ENCODE data around the gene ATF7.
"Not testable (repeated sequence)": the region's sequence is repeated elsewhere in the genome, so short reads cannot be mapped to it uniquely, and the experiment has no call there.

ATF7 gene

GRCh38 chr12:53625946-53626701 is at the start of gene ATF7:
TSS of gene ATF7 (minus strand) at chr12:53626382. CDS start at chr12:53601000, 25,382 bp downstream.
- in situ Hi-C loops (cut with MboI; ENCODE audit: low sequenced_read_pairs), result no loop called here

DNA sequence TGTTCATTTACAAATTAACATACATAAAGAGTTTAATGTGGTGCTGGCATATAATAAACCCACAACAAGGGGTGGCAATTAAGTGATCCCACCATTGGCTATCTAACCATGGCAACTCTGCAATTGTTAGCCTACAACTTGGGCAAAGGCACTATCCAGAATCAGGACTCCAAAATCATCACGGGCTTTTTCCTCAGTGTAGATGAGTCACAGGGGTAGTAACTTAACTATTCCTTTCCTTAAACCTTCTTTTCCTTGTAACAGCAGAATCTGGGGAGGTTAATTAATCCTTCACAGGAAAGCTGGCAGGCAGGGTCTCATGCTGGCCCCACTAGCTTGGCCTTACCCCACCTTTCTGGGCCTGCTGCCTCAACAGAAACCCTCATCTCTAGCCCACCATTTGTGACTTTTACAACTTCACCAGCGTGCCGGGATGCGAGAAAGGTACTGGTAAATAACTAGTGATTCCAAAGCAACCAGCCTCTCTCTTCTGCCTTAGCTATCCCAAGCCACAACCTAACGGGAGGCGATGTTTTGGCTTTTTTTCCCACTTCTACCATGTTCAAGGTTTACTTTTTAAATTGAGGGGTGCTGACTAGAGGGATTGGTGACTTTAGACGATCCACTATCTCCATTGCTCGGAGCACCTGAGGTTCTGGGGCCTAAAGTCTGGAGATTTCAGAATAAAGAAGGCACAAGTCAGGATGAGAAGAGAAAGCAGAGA is 49.0 kb upstream of the ATF7 start:
- in situ Hi-C loops (cut with MboI; ENCODE audit: low sequenced_read_pairs), result loop anchor here (25.0 kb wide), 1 partner anchor 138 kb away; no protein-coding TSS in a partner anchor

GRCh38 chr12:53670971-53671370 is 44.8 kb upstream of the ATF7 start:
- in situ Hi-C loops (cut with MboI; ENCODE audit: low sequenced_read_pairs), result loop anchor here (25.0 kb wide), 1 partner anchor 134 kb away; no protein-coding TSS in a partner anchor

- in situ Hi-C loops (cut with MboI; ENCODE audit: low sequenced_read_pairs), result loop anchor here (25.0 kb wide), 1 partner anchor 133 kb away; no protein-coding TSS in a partner anchor
These were observed 44.1 kb upstream of the ATF7 start for GRCh38 chr12:53670308-53670707.

- in situ Hi-C loops (cut with MboI; ENCODE audit: low sequenced_read_pairs), result loop anchor here (25.0 kb wide), 1 partner anchor 130 kb away; no protein-coding TSS in a partner anchor
These were observed 40.9 kb upstream of the ATF7 start for GRCh38 chr12:53667080-53667479.

- in situ Hi-C loops (cut with MboI; ENCODE audit: low sequenced_read_pairs), result loop anchor here (25.0 kb wide), 1 partner anchor 128 kb away; no protein-coding TSS in a partner anchor
These were observed 38.8 kb upstream of the ATF7 start for GRCh38 chr12:53664936-53665335.

GRCh38 chr12:53664191-53664590 is 38.0 kb upstream of the ATF7 start:
- in situ Hi-C loops (cut with MboI; ENCODE audit: low sequenced_read_pairs), result loop anchor here (25.0 kb wide), 1 partner anchor 127 kb away; no protein-coding TSS in a partner anchor

- in situ Hi-C loops (cut with MboI; ENCODE audit: low sequenced_read_pairs), result loop anchor here (25.0 kb wide), 1 partner anchor 123 kb away; no protein-coding TSS in a partner anchor
These were observed 33.9 kb upstream of the ATF7 start for GRCh38 chr12:53660041-53660440.

DNA sequence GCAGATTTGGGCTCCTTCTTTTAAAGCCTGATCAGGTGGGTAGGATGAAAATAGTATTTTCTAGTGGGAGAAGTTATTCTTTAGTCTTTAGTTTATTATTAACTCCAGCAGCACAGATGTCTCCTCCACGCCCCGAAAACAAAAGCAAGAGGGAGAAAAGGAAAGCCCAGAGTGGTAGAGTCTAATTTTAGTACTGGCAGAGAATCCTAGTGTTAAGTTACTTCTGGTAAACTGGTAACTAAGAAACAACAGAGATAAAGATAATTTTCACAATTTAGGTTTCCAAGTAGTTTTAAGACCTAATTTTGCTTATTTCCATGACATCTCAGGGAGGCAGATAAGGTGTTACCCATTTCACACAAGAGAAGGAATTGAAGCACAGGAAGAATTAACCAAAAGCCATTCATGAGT is 33.4 kb upstream of the ATF7 start:
- in situ Hi-C loops (cut with MboI; ENCODE audit: low sequenced_read_pairs), result loop anchor here (25.0 kb wide), 1 partner anchor 122 kb away; no protein-coding TSS in a partner anchor

DNA sequence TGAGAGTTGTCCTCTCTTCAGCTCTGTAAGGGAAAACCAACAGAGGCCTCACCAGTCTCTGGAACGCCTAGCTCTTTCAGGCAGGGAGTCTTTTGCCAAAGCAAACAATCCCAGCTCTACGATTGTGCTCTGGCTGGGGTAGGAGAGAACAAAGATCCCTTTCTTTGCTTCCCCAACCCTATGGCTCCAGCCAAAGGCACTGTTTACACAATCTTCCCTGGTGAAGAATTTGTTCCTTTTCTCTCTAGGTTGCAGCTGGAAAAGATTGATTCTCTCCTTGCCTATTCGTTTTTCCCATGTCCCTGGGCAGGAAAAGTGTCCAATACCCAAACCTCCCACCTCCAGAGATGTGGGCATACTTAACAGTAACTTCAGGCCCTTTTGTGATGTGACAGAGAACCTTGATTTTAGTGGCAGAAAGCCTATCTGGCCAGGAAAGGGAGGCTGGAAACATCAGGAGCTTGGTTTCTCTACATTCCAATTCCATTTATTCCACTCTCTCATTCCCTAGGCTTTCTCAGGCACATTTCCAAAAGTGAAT is 32.9 kb upstream of the ATF7 start:
- in situ Hi-C loops (cut with MboI; ENCODE audit: low sequenced_read_pairs), result loop anchor here (25.0 kb wide), 1 partner anchor 122 kb away; no protein-coding TSS in a partner anchor

GRCh38 chr12:53657041-53657440 is 30.9 kb upstream of the ATF7 start:
- in situ Hi-C loops (cut with MboI; ENCODE audit: low sequenced_read_pairs), result loop anchor here (25.0 kb wide), 1 partner anchor 120 kb away; no protein-coding TSS in a partner anchor

- in situ Hi-C loops (cut with MboI; ENCODE audit: low sequenced_read_pairs), result loop anchor here (25.0 kb wide), 1 partner anchor 116 kb away; no protein-coding TSS in a partner anchor
These were observed 27.4 kb upstream of the ATF7 start for GRCh38 chr12:53653595-53653994.

- in situ Hi-C loops (cut with MboI; ENCODE audit: low sequenced_read_pairs), result loop anchor here (25.0 kb wide), 1 partner anchor 115 kb away; no protein-coding TSS in a partner anchor
These were observed 26.2 kb upstream of the ATF7 start for GRCh38 chr12:53652366-53652765.

- in situ Hi-C loops (cut with MboI; ENCODE audit: low sequenced_read_pairs), result loop anchor here (25.0 kb wide), 1 partner anchor 114 kb away; no protein-coding TSS in a partner anchor
These were observed 25.6 kb upstream of the ATF7 start for GRCh38 chr12:53651737-53652136.

- in situ Hi-C loops (cut with MboI; ENCODE audit: low sequenced_read_pairs), result not testable (repeated sequence)
These were observed 20.1 kb upstream of the ATF7 start for GRCh38 chr12:53646300-53646699.

DNA sequence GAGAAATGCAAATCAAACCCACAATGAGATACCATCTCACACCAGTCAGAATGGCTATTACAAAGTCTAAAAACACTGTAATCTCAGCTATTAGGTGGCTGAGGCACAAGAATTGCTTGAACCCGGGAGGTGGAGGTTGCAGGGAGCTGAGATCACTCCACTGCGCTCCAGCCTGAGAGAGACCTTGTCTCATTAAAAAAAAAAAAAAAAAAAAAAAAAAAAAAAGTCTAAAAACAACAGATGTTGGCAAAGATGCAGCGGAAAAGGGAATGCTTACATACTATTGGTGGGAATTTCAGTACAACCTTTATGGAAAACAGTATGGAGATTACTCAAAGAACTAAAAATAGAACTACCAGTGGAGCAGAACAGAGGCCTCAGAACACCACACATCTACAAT is 19.0 kb upstream of the ATF7 start:
- in situ Hi-C loops (cut with MboI; ENCODE audit: low sequenced_read_pairs), result no loop called here

GRCh38 chr12:53644133-53644532 is 18.0 kb upstream of the ATF7 start:
- in situ Hi-C loops (cut with MboI; ENCODE audit: low sequenced_read_pairs), result no loop called here

DNA sequence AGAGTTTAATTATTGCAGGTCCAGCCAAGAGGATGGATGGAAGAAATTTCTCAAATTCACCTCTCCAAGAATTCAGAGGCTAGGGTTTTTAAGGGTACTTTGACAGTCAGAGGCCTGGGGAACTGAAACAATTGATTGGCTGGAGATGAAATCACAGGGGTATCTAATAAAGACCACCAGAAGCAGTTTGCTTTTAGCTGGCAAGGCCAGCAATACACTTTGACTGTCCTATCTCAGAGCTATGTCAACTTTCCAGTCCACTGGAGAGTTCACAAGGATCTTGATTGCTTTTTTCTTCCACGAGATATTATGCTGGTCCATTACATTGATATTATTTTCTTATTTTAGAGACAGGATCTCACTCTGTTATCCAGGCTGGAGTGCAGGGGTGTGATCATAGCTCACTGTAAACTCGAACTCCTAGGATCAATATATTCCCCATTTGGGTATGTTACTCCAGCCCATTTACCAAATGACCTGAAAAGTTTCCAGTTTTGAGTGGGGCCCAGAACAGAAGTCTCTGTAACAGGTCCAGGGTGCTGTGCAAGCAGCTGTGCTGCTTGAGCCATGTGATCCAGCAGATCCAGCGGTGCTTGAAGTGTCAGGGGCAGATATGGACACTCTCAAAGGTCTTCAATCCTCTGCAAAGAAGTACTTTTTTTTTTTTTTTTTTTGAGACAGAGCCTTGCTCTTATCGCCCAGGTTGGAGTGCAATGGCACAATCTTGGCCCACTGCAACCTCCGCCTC is 17.2 kb upstream of the ATF7 start:
- in situ Hi-C loops (cut with MboI; ENCODE audit: low sequenced_read_pairs), result no loop called here

DNA sequence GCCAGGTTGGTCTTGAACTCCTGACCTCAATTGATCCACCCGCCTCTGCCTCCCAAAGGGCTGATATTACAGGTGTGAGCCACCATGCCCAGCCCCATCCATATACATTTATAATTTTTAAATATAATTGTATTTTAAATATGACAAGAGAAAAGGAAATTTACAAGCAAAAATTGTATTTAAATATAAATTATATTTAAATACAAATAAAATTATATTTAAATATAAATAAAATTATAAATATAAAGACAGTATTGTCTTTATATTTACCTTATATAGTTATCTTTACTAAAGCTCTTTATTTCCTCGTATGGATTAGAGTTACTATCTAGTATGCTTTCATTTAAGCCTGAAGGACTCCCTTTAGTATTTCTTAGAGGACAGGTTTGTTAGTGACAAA is 11.9 kb upstream of the ATF7 start:
- in situ Hi-C loops (cut with MboI; ENCODE audit: low sequenced_read_pairs), result no loop called here

DNA sequence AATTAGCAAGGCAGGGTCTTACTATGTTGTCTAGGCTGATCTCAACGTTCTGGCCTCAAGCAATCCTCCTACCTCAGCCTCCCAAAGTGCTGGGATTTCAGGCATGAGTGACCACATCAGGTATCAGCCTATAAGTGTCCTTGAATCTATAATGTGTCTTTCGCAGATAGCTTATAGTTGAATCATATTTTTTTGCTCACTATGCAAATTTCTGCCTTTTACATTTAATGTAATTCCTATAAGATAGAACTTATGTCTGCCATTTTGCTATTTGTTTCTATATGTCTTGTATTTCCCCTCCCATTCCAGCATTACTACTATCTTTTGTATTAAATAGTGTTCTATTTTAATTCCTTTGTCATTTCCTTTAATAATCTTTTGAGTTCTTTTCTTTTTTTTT is 10.5 kb upstream of the ATF7 start:
- in situ Hi-C loops (cut with MboI; ENCODE audit: low sequenced_read_pairs), result no loop called here
